CD4-positive, alpha-beta T cell treated with Interleukin-15 for 1 hour (primary cell): ENCODE results near the gene RASL10B.

Experiments
- DNase-seq: peaks from one replicate; pipeline ENCODE4 v3.0.0-alpha.2; 2020

The RASL10B gene

DNA sequence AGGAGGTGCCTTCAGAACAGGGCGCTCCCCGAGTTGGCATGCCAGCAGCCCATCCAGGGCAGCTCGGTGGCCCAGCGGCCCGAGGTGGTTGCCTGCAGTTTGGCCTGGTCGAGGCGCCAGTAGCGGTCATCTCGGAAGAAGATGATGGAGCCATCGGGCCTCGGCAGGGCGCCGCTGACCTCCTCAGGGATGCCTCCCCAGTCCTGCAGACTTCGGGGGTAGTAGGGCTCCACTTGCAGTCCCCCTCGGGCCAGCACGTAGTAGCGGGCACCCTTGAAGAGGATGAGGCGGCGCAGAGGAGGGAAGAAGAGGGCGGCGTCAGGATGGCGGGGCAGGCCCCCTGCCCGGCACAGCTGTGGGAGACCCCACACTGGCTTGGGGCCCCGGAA is 35.0 kb downstream of the RASL10B start:
- DNase-seq = no peak

DNA sequence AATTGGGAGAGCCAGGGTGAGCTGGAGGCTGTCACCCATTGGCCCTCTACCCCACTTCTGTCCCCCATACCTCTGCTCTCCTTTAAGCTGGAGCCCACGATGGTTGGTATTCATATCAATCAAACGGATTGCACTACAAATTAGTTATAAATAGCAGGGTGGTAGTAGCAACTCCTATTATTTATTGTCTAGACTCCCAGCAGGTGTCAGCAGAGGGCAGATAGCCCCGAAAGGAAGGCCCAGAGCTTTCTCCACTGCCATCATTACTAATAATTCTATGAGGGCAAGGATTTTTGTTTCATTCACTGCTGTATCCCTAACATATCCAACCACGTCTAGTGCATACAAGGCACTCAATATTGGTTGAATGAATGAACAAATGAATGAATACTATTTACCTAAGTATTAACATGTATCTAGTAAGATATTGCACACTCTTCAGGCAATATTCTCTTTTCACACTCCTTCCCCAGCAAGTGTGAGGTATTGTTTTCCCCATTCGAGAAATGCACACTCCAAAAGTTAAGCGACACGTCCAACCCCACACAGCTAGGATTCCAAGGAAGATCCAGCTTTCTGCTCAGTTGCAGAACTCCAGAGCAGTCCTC is 35.6 kb downstream of the RASL10B start:
- no peak for DNase-seq

DNA sequence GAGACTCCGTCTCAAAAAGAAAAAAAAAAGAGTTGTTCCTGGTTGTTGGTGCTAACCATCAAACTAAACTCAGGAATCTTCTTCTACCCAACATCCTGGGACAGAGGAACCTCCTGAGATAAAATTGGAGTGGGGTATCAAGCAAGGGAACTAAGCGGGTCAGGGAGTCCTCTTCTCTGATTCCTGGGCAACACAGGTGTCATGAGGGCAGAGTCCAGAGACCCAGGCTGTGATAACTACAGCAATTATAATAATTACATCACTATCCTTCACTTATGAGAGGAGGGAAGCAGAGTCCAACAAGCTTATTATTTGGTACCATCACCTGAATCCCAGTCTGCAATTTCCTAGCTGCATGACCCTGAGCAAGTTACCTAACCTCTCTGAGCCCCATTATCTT is 37.4 kb downstream of the RASL10B start:
- no peak for DNase-seq

DNA sequence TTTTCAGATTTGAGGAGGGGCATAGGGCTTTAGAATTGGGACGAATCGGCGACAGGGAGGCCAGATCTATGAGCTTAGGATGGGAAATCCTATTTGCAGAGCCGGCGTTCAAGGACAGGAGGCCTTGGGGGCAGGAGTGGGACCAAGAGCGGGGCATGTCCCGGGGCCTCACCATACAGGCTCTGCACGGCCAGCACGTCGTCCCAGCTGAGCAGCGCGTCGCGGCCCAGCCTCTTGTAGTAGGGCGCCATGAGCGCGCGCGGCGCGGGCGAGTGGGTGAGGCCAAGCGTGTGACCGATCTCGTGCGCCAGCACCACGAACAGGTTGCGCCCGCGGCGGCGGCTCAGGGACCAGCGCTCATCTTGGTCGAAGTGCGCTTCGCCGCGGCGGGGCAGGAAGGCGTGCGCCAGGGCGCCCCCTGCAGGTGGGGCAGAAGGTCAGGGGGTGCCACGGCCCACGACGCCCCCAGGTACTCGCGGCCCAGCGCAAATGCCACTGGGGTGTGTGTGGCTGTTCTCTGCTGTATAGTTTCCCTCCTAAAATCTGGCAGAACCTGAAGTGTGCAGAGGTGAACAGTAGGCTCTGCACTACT is 38.6 kb downstream of the RASL10B start:
- DNase-seq = no peak

DNA sequence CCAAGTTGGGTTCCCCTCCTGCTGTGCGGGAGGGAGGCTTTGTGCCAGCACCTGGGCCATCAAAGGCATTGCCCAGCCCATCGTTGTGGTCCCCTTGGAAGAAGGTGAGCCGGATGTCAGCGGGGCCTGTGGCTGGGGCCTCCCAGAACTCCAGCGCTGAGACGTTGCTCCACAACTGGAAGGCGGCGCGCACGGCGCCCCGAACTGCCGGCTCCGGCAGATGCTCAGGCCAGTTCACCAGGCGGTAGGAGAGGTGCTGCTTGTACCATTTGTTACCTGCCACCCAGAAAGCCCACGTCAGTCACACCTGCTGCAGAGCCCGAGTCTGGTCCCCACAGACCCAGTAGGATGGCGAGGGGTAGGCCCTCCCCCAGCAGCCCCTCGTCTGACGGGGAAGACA is 41.7 kb downstream of the RASL10B start:
- DNase-seq = no peak

DNA sequence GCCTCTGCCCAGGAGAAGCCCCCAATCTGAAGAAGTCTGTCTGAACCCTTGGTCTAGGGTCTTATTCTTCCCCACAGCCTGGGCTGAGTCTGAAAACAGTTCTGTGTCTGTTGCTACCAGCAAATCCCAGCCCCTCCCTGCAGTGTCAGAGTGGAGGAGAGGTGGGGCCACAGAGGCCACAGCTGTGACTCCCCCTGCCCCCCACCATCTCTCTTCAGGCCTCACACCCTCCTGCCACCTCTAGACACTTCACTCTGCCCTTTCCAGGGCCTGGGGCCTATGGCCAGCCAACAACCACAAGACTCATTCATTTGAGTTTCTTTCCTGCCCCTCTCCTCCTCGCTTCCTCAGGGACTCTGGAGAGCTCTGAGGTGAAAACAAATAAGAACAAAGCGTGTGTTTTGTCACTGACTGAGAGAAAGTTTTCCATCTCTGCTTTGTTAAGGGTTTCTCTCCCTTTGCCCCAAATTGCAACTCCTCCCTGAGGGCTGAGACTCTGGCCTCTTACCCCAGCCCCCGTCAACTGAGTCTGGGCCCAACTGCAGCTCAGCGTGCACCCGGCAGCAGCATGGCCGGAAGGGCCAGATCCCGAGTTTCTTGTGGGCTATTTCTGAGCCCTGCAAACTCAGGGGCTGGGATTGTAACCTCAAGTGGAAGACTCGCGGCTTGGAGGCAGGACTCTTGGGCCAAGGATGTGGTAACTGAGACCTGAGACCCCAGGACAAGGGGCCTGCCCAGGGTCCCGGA is 42.4 kb downstream of the RASL10B start:
- no peak for DNase-seq

GRCh38 chr17:35774499-35774898 is 43.1 kb downstream of the RASL10B start:
- DNase-seq = no peak

- DNase-seq = no peak
Measured at GRCh38 chr17:35775039-35775438, 43.6 kb downstream of the RASL10B start.

GRCh38 chr17:35775583-35775982 is 44.1 kb downstream of the RASL10B start:
- DNase-seq = no peak

DNA sequence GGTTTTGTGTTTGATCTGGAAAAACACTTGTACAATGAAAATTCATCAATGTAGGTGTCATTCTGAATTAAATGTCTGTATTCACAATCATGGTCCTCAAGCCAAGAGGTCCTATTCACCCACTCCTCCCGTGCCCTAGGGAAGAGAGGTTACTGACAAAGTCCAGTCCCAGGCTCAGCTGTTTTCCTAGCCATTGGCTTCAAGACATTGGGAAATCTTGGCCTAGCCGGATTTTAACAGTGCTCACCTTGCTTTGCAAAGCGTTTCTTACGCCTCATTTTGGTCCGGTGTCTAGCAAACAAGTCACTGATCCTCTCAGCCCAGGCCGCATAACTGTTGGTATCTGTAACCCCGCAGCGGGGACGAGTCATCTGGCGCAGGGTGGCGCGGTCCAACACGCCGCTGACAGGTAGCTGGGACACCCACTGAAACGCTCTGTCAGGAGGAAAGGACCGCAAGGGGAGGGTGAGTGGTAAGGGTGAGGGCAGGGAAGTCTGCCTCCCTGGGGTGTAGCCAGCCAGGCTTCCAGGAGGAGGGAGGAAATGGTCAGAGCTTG is 47.3 kb downstream of the RASL10B start:
- DNase-seq = no peak

DNA sequence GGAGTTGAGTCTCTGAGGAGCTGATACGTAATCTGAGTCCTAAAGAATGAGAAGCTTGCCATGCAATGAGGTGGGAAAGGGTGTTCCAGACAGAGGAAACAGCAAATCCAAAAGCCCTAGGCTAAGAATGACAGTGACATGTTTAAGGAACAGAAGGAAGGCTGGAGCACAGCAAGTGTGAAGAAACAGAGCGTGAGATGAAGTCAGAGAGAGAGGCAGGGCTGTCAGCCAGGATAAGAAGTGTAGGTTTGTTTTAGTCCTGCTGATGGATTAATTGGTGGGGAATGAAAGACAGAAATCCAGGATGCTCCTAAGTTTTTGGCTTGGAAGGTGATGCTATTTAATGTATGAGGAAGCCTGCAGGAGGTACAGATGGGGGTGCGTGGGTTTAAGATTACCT is 49.5 kb downstream of the RASL10B start:
- DNase-seq = no peak

GRCh38 chr17:35784895-35785294 is 53.5 kb downstream of the RASL10B start:
- DNase-seq = no peak

DNA sequence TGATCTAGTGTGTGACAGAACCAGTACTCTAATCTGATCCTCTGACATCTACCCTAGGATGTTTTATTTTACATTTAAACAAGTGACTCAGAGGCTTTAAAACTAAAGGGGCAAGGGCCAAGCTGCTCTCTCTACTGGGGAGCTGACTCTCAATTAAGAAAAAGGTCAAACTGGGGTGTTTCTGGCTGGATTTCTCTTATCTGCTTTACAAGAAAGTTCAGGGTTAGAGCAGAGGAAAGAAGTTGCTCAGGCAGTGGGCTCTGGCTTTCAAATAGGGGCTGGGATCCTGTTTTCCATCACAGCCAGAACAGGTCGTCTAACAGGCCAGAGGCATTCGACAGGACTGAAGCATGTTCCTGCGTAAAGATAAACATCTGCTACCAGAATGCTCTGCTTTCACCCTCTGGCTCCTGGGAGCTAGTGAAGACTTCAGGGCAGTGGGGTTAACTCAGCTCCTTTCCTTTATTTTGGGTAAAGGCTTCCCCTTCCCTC is 55.5 kb downstream of the RASL10B start:
- DNase-seq = no peak

GRCh38 chr17:35788477-35789368 is 57.3 kb downstream of the RASL10B start:
- no peak for DNase-seq

DNA sequence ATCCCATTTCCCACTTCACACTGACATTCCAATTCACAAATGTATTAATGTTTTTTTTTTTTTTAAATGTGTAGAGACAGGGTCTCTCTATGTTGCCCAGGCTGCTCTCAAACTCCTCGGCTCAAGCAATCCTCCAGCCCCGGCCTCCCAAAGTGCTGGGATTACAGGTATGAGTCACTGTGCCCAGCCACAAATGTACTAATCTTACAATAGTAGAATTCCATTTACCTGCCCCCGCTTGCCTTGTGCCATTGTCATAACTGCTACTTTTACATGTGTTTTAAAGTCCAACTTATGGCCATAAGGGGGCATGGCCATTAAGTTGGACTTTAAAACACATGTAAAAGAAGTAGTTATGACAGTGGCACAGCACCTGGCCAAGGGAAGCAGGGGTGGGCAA is 59.4 kb downstream of the RASL10B start:
- DNase-seq = no peak

DNA sequence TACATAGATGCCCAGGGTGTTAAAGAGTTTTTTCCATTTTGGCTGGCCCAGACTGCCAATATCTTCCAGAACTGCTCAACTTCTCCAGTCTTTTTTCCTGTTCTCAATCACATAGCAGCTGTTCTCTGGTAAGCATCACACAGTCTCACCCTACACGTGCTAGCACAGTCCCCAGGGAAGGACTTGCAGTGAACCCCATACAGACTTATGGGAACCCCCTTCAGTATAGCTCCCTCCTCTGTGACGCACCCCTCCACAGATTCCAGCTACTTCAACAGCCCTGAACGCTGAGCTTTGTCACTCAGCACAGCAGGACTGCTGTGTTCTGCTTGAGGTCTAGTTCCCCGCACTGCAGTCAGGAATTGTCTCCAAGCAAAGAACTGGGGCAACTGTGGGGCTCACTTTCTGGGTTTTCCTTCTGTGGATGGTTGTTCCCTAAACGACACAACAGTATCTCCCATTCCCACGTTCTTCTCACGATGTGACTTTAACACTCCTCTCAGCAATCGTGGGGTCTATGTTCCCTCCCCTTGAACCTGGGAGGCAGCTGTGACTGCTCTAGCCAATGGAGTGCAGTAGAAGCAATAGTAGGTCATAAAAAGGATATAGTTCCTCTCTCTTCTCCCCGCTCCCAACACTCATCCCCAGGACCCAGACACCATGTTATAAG is 60.4 kb downstream of the RASL10B start:
- DNase-seq = no peak
